Ecto neural progenitor cell (in vitro differentiated cells): ENCODE data around the gene NXF2B.
A peak's percentile ranks its signal among the peaks of the same experiment; 100 is the strongest.
"Not testable (repeated sequence)": the region's sequence is repeated elsewhere in the genome, so short reads cannot be mapped to it uniquely, and the experiment has no call there.

Source experiments
- DNase-seq: peaks from one replicate; pipeline ENCODE4 v3.0.0-alpha.2; 2018; ENCODE audit warnings: low spot score

The NXF2B gene, protein sequence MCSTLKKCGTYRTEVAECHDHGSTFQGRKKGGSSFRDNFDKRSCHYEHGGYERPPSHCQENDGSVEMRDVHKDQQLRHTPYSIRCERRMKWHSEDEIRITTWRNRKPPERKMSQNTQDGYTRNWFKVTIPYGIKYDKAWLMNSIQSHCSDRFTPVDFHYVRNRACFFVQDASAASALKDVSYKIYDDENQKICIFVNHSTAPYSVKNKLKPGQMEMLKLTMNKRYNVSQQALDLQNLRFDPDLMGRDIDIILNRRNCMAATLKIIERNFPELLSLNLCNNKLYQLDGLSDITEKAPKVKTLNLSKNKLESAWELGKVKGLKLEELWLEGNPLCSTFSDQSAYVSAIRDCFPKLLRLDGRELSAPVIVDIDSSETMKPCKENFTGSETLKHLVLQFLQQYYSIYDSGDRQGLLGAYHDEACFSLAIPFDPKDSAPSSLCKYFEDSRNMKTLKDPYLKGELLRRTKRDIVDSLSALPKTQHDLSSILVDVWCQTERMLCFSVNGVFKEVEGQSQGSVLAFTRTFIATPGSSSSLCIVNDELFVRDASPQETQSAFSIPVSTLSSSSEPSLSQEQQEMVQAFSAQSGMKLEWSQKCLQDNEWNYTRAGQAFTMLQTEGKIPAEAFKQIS

DNA sequence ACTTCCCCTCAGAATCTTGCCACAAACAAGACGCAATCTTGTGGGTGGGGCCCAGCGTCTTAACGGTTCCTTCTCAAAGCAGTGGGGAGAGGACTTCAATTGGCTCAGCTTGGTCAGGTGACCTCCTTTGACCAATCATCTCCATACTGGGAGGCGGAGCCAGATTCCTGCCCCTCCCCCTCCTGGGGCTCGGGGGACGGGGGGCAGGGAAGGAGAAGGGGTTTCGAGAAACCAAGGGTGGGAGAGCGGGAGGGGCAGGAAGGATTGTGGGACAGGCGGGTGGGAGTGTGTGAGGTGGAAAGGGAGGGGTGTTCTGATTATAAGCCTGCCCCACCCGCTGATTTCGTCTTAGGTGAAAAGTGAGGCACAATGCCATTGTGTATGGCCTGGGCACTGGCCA, at the start of gene NXF2B:
Gene NXF2B, minus strand, starts transcription at position 101 of the 400 bp plus-strand sequence. CDS start 59,972 bp downstream, outside the sequence.
- DNase-seq, result not testable (repeated sequence)

DNA sequence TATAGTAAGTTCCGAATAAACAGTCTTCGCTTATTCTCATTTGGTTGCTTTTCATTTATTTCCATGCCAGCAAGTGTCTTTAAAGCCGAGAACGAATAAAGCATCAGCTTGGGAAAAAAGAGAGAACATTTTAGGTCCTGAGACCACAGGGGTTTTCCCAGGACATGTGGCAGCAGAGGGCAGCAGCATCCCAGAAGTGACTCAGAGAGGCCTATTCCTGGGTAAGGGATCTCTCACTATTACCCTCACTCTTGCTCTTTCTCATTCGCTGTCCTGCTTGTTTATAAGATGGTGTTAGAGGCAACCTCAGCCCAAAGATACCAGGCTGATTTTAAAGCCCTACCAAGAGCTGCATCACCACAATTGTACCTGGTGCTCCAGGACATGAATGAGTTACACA, 39.0 kb upstream of the NXF2B start:
- DNase-seq, result not testable (repeated sequence)

DNA sequence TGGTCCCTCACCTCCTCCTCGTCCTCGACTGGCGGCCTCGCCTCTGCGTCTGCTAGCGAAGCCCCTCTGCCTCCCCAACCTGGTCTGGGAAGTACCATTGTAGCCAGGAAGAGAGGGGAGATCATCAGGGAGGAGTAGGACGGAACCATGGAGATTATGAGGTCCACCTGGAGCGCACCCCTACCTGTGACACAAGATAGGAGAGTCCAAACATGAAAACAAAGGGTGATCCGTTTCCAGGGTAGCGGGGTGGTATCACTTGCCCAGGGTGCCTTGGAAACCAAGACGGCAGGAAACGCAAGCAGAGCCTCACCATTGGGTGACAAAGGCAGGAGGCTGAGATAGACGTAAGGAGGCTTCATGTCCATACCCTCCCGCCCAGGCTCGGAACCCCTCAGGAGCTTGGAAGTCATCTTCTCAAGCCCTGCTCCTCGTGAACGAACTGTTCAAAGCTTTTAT, 32.0 kb upstream of the NXF2B start, which contains the start of gene TCP11X2:
Gene TCP11X2, minus strand, starts transcription at position 51 of the 459 bp plus-strand sequence.
- not testable (repeated sequence) for DNase-seq

DNA sequence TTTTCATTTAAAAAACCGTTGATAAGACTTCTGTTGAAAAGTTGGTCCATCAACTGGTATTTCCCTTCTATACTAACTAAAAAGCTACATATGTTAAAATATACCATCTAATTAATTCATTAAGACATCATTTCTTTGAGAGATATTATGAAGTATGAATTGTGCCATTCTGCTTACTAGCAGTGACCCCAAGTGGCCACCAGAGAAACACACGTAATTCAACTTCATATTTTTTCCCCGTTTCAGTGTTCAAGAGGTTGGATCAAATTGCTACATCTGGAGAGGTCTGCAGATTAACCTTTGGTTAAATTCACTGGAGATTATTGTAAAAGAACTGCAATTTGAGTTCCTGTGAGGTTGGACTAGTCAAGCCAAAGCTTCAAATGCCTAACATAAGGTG, 30.4 kb upstream of the NXF2B start:
- DNase-seq, result not testable (repeated sequence)

DNA sequence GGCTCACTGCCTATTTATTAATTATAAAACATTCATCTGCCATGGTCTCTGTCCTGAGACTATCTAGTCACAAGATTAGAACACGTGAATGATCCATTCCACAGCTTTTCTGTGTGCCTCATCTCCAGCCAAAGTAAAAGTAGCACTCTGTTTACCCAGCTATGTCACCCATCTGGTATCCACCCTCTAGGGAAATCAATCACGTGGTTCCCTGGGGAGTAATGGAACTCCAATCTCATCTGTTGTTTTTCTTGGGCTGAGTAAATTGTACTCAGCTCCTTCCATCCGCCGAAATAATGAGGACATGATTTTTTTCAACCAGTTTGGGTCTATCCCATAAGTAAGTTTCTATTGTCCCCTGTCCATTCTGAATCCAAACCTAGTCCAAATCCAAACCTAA, 18.8 kb upstream of the NXF2B start:
- not testable (repeated sequence) for DNase-seq

DNA sequence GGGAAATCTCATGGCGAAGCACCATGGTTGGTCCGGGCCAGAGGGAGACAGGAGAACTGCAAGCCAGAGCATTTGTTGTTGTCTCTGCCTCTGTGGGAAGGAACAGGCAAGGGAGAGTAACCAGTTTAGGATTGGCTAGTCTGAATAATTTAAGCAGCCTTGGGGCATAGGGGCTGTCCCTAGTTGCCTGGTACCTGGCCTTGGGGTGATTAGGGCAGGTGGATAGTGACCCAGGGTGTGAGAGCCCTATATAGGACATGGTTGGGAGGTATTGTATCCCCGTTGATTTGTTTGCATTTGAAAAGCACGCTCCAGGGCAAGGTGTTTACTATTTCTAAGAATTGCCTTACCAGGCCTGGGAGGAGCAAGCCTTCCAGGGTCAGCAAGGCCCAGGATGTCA, 25.3 kb downstream of the NXF2B start:
- DNase-seq, result not testable (repeated sequence)

DNA sequence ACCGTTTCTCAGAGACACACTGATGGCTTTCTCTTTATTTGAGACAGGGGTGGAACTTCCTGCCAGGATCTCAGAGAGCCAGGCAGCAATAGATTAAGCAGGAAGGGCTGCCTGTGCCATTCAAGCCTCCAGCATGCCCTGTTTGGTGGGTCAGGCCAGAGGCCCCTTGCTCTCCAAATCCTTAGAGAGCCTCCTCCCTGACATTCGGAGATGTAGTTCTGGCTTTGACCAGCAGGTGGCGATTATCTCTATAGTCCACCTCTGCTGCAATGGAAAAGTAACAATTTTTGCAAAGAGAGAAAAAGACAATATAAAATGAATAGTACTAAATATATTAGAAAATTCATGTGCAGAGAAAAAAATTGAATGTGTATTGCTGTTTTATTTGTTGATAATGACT, 93.9 kb downstream of the NXF2B start:
- DNase-seq, result peak; percentile 60

DNA sequence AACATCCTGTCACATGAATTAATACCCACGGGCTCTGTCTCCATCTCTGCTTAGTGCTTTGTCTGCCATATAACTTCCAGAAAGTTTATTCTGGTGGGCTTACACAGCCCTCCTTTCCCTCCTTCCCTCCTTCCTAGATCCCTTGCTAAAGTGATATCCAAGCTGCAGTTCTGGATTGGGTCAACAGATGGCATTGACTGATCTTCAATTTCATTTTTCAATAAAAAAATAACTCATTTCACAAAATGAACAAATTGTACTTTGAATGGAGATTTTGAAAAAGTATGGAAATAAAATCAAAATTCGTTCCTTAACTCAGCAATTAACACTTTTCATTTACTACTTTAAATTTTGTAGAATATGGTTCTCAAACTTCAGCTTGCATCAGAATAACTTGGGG, 97.9 kb downstream of the NXF2B start:
- DNase-seq, result no peak

DNA sequence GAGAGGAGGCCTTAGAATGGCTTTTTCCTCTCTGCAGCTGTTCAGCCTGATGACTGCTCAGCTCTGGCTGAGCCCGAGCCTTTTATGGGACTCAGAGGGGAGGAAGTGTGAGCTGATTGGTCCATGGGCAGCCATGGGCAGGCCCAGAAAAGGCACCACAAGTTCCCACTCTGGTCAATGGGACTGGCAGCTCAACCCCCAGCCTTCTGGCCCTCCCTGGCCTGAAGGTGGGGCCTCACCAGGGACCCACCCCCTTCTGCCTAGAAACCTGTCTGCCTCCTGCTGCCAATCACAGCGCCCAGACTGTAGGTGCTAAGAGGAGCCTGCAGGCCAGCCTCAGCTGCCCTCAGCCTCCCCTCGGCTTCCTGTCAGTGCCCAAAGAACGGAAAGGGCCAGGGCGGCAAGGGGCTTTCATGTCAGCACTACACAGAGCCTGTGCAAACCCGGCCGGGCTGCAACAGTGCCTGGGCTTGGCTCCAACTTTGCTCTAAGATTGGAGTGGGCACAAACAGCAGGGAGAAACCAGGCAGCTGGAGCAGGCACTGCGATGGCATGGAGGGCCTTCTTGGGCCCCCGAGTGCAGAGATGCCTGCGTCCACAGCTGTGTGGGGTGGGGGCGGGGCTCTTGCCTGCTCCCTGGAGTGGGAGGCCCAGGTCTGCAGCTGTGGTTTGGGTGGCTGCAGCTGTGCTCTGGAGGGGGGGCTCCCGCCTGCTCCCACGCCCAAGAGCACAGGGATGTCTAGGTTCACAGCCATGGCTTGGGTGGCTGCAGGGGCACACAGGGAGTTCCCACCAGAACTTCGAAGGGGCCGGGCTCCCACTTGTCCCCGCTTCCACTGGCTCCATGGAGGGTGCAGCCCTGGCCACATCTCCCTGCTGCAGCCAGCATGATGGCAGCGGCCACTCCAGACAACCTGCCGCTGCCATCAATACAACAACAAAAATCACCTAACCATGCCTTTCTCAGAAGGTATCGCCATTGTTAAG, 100.2 kb downstream of the NXF2B start:
- peak; percentile 58 for DNase-seq

DNA sequence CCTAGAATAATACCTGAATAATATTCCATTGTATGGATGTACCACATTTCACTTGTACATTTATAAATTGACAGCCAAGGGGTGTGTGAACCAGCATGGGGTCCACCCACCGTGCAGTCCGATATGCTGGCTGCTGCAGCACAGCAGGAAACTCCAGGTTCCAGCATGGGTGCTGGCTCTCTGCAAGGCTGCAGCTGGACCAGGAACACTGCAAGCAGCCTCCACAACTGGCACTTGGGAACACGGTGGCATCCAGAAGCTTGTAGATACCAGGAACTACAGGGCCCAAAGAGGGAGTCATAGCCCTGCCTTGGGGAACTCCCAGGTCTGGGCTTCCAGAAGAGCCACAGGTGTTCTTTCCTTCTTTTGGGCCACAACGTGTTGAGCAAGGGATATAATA, 101.6 kb downstream of the NXF2B start:
- DNase-seq, result no peak
